ENCODE measurements around the gene C16orf87.

DNA sequence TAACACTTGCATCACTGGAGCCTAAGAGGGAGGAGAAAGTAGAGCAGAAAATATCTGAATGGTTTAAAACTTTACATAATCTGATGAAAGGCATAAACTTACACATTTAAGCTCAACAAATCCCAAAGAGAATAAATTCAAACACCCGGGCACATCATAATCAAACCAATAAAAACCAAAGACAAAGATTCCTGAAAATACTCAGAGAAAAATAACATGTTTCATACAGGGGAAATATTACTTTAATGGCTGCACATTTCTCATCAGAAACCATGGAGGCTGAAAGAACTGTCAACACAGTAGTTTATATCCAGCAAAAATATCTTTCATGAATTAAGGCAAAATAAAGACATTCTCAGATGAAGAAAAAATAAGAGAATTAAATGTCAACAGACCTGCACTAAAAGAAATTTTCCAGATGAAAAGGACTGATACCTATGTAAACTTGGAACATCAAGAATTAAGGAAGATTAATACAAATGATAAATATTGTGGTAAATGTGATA lies 34.2 kb downstream of the C16orf87 start:
- TF ChIP-seq GATA3 (IDR thresholded peaks at IDR 0.05; ENCODE audit: borderline replicate concordance) (no peak), RNF2 (IDR thresholded peaks at IDR 0.05; ENCODE audit: borderline replicate concordance, low read depth) (no peak), SREBF2 (IDR thresholded peaks at IDR 0.05) (no peak), FOSB (CRISPR knock-in tag; IDR thresholded peaks at IDR 0.05) (no peak), EP300 (IDR thresholded peaks at IDR 0.05) (no peak)
- TF ChIP-seq, protein P1, sequence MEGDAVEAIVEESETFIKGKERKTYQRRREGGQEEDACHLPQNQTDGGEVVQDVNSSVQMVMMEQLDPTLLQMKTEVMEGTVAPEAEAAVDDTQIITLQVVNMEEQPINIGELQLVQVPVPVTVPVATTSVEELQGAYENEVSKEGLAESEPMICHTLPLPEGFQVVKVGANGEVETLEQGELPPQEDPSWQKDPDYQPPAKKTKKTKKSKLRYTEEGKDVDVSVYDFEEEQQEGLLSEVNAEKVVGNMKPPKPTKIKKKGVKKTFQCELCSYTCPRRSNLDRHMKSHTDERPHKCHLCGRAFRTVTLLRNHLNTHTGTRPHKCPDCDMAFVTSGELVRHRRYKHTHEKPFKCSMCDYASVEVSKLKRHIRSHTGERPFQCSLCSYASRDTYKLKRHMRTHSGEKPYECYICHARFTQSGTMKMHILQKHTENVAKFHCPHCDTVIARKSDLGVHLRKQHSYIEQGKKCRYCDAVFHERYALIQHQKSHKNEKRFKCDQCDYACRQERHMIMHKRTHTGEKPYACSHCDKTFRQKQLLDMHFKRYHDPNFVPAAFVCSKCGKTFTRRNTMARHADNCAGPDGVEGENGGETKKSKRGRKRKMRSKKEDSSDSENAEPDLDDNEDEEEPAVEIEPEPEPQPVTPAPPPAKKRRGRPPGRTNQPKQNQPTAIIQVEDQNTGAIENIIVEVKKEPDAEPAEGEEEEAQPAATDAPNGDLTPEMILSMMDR (IDR thresholded peaks at IDR 0.05) = no peak
- TF ChIP-seq, protein P2, sequence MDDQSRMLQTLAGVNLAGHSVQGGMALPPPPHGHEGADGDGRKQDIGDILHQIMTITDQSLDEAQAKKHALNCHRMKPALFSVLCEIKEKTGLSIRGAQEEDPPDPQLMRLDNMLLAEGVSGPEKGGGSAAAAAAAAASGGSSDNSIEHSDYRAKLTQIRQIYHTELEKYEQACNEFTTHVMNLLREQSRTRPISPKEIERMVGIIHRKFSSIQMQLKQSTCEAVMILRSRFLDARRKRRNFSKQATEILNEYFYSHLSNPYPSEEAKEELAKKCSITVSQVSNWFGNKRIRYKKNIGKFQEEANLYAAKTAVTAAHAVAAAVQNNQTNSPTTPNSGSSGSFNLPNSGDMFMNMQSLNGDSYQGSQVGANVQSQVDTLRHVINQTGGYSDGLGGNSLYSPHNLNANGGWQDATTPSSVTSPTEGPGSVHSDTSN (IDR thresholded peaks at IDR 0.05) = no peak
